HEK293T (cell line): ENCODE results near the gene MAP4K1.
"Not testable (repeated sequence)": the region's sequence is repeated elsewhere in the genome, so short reads cannot be mapped to it uniquely, and the experiment has no call there.

Experiments used
- CTCF ChIA-PET: fragments of 350-600 bp; formaldehyde crosslinking; extraction: SDS; loops from one replicate; lab custom pipeline; 2021; ENCODE audit warnings: antibody characterized with exemption, inconsistent platforms; lab: Yijun Ruan, JAX
- POLR2A ChIA-PET: fragments of 350-600 bp; formaldehyde crosslinking; extraction: SDS; loops from one replicate; lab custom pipeline; 2020; ENCODE audit warnings: antibody characterized with exemption, inconsistent platforms; lab: Yijun Ruan, JAX
- DNase-seq: peaks from one replicate; pipeline ENCODE4 v3.0.0; 2012; ENCODE audit warnings: mixed read lengths; ENCODE audit errors: extremely low spot score
- ARNT ChIP-seq: fragments of 450-650 bp; IDR thresholded peaks from 2 replicates; pipeline ENCODE4 v1.6.1; 2017; ENCODE audit warnings: mild to moderate bottlenecking
- BHLHE40 ChIP-seq: fragments of 450-650 bp; IDR thresholded peaks from 2 replicates; pipeline ENCODE4 v1.6.1; 2016; ENCODE audit warnings: mild to moderate bottlenecking, moderate library complexity, borderline replicate concordance
- CTBP1 ChIP-seq: fragments of 450-650 bp; IDR thresholded peaks from 2 replicates; pipeline ENCODE4 v1.6.1; 2016; ENCODE audit warnings: borderline replicate concordance
- ELF4 ChIP-seq: fragments of 450-650 bp; IDR thresholded peaks from 2 replicates; pipeline ENCODE4 v1.6.1; 2017; ENCODE audit warnings: antibody characterized with exemption
- FOXA1 ChIP-seq: fragments of 450-650 bp; IDR thresholded peaks from 2 replicates; pipeline ENCODE4 v1.6.1; 2016; ENCODE audit warnings: mild to moderate bottlenecking
- FOXK2 ChIP-seq: fragments of 450-650 bp; IDR thresholded peaks from 2 replicates; pipeline ENCODE4 v1.6.1; 2016; ENCODE audit warnings: mild to moderate bottlenecking
- FOXM1 ChIP-seq: fragments of 450-650 bp; IDR thresholded peaks from 2 replicates; pipeline ENCODE4 v1.6.1; 2017; ENCODE audit warnings: mild to moderate bottlenecking, borderline replicate concordance
- HDGF ChIP-seq: fragments of 450-650 bp; IDR thresholded peaks from 2 replicates; pipeline ENCODE4 v1.6.1; 2017; ENCODE audit warnings: antibody characterized with exemption, borderline replicate concordance
- L3MBTL2 ChIP-seq: fragments of 450-650 bp; conservative IDR thresholded peaks from 2 replicates; pipeline ENCODE4 v1.6.1; 2016; ENCODE audit warnings: mild to moderate bottlenecking
- LEF1 ChIP-seq: fragments of 450-650 bp; IDR thresholded peaks from 2 replicates; pipeline ENCODE4 v1.6.1; 2017; ENCODE audit warnings: mild to moderate bottlenecking, borderline replicate concordance
- NFRKB ChIP-seq: fragments of 450-650 bp; IDR thresholded peaks from 2 replicates; pipeline ENCODE4 v1.6.1; 2016; ENCODE audit warnings: mild to moderate bottlenecking, moderate library complexity
- PKNOX1 ChIP-seq: fragments of 450-650 bp; IDR thresholded peaks from 2 replicates; pipeline ENCODE4 v1.6.1; 2016
- SP1 ChIP-seq: fragments of 450-650 bp; IDR thresholded peaks from 2 replicates; pipeline ENCODE4 v1.6.1; 2017
- SUZ12 ChIP-seq: fragments of 450-650 bp; IDR thresholded peaks from 2 replicates; pipeline ENCODE4 v1.6.1; 2016; ENCODE audit warnings: mild to moderate bottlenecking
- TARDBP ChIP-seq: fragments of 450-650 bp; IDR thresholded peaks from 2 replicates; pipeline ENCODE4 v1.6.1; 2016
- ZNF384 ChIP-seq: fragments of 450-650 bp; IDR thresholded peaks from 2 replicates; pipeline ENCODE4 v1.6.1; 2016

The MAP4K1 gene

GRCh38 chr19:38559428-38560401 lies 58.0 kb downstream of the MAP4K1 start:
- TF ChIP-seq SP1 (no peak), CTBP1 (no peak), LEF1 (no peak), NFRKB (no peak), HDGF (no peak), ARNT (no peak), TARDBP (no peak), L3MBTL2 (no peak), PKNOX1 (no peak), BHLHE40 (no peak), FOXM1 (no peak), FOXK2 (no peak), SUZ12 (no peak), ZNF384 (no peak), ELF4 (no peak), FOXA1 (no peak)
- ChIA-PET CTCF (no interaction called here), POLR2A (no interaction called here)
- no peak for DNase-seq

GRCh38 chr19:38558933-38559332 lies 58.8 kb downstream of the MAP4K1 start:
- POLR2A ChIA-PET, DNase-seq, CTCF ChIA-PET: not testable (repeated sequence)

- POLR2A ChIA-PET: interaction anchor here (1.2 kb wide), 1 partner anchor 62 kb away, joined by 3 read pairs; the partner anchor contains the start of gene EIF3K
- DNase-seq: no peak
- TF ChIP-seq BHLHE40: no peak
- no peak for TF ChIP-seq HDGF
- TF ChIP-seq FOXK2: no peak
- TF ChIP-seq TARDBP: no peak
- TF ChIP-seq NFRKB: no peak
- no peak for TF ChIP-seq SP1
- no peak for TF ChIP-seq ELF4
- TF ChIP-seq CTBP1: no peak
- no peak for TF ChIP-seq L3MBTL2
- CTCF ChIA-PET: no interaction called here
These were observed 60.5 kb downstream of the MAP4K1 start for GRCh38 chr19:38557205-38557799.

GRCh38 chr19:38556521-38557174 lies 61.1 kb downstream of the MAP4K1 start:
- ChIA-PET POLR2A (no interaction called here), CTCF (no interaction called here)
- TF ChIP-seq TARDBP (no peak), FOXK2 (no peak), SUZ12 (no peak), FOXA1 (no peak), ARNT (no peak), FOXM1 (no peak), ELF4 (no peak), CTBP1 (no peak), SP1 (no peak), PKNOX1 (no peak), NFRKB (no peak), LEF1 (no peak), HDGF (no peak), L3MBTL2 (no peak), BHLHE40 (no peak), ZNF384 (no peak)
- DNase-seq: no peak

- ChIA-PET POLR2A (no interaction called here), CTCF (no interaction called here)
- TF ChIP-seq ARNT (no peak), L3MBTL2 (no peak), NFRKB (no peak), ELF4 (no peak), PKNOX1 (no peak), LEF1 (no peak), ZNF384 (no peak), CTBP1 (no peak), FOXA1 (no peak), BHLHE40 (no peak), HDGF (no peak)
- no peak for DNase-seq
These were observed 62.6 kb downstream of the MAP4K1 start for GRCh38 chr19:38555200-38555599.
